HG03354 (cell line): ENCODE results near the gene CASP10.

ENCODE experiments used
- ATAC-seq: cut with Tn5 transposase; IDR thresholded peaks from one replicate; pipeline ENCODE4 v1.9.1; 2021; ENCODE audit warnings: mild to moderate bottlenecking; ENCODE audit not compliant: unreplicated experiment, poor library complexity, severe bottlenecking

The CASP10 gene

DNA sequence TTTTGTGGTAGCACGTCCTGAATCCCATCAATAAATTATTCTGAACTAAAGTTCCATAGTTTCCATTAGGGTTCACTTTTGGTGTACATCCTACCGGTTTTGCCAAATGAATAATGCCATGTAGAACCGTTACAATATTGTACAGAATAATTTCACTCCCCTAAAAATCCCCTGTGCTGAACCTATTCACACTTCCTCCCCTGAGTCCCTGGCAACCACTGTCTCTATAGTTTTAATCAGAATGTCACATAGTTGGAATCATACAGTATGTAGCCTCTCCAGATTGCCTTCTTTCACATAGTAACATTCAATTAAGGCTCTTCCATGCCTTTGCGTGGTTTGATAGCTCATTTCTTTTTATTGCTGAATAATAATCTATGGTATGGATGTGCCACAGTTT, 67.8 kb downstream of the CASP10 start:
- ATAC-seq: no peak

DNA sequence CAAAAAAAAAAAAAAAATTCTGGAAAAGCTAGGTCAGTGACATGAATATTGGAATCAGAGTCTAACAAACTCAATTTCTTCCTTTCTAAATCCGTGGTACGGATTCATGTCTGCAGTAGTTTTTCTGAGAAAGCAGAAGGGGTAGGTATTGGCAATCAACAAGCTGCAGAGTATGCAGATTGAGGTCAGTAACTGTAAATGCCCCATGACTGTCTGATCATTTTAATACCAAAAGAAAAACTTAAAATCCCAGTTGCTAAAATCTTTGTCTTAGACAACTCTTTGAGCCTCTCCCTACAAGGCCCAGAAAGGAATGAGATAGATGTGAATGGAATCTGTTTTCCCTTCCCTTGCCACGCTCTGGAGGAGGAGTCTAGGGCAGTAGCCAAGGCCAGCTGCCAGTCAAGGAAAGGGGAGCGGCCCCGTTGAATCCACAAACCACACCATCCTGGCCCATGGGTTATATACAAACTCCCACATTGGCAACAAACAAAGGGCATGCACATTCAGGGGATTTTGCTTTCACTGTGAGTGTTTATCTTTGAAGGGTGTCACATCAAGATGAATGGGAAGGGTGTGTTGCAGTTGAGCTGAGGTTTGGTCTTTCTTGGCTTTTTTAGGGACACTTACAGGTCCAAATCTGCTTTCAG, 71.3 kb downstream of the CASP10 start:
- no peak for ATAC-seq

DNA sequence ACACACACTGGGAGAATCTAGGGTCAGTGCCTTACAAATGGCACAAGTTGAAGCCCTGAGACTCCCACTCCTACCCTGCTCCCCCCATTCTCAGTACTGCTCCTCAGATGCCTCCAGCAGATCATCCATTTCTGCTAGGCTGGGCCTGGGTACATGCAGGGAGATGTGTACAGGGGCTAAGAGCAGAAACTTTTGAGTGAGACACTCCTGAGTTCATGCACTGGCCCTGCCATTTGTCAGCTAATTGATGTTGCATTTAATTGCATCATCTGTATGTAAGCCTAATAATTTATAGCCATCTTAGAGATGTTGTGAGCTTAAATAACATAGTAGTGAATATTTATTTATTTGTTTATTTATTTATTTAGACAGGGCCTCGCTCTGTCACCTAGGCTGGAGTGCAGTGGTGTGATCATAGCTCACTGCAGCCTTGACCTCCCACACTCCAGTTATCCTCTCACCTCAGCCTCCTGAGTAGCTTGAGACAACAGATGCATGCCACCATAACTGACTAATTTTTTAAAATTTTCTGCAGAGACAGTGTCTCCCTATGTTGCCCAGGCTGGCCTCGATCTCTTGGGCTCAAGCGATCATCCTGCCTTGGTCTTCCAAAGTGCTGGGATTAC, 72.6 kb downstream of the CASP10 start:
- no peak for ATAC-seq

DNA sequence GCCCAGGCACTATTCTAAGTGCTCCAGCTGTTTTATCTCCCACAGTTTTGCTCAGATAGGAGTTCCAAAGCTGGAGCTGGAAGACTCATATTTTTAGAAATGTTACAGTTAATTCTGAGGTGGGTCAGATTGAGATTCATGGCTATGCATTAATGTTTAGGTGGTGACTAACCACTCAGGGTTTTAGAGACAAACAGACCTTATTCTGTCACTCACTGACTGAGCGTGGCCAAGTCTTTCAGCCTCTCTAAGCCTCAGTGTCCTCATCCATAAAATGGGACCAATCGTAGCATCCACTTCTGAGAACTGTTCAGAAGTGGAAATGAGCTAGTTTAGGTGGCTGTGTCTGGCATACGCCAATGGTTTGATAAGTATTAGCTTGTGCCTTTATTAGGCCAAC, 73.1 kb downstream of the CASP10 start:
- ATAC-seq: no peak

GRCh38 chr2:201257381-201257955, 74.5 kb downstream of the CASP10 start:
- ATAC-seq: peak; percentile 50

- ATAC-seq: peak; percentile 73
Measured at GRCh38 chr2:201257956-201258665, 75.2 kb downstream of the CASP10 start.

- ATAC-seq: peak; percentile 23
Measured at GRCh38 chr2:201258666-201259615, 76.0 kb downstream of the CASP10 start.

- peak; percentile 36 for ATAC-seq
Measured at GRCh38 chr2:201260302-201260800, 77.4 kb downstream of the CASP10 start, which contains the start of gene CASP8. CASP8 (plus strand) TSS chr2:201260536; CDS start chr2:201266487, 5,951 bp downstream.

DNA sequence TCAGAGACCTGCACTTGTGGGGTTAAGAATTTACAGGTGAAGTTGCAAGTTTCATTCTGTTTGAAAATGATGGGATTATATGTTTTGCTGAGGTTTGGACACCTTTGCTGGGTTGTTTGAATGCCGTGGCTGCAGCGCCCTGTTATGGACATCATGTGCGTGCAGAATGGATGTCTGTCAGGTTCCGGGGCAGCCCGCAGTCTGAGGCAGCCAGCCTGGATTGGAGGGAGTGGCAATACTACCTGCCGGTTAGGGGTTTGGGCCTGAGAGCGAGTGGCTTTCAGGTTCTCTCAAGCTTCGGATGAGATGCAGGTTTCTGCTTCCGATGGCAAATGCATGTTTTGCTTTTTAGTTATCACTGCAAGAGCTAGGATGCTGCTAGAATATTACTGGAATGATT, 78.5 kb downstream of the CASP10 start:
- no peak for ATAC-seq

GRCh38 chr2:201261906-201262305, 79.0 kb downstream of the CASP10 start:
- ATAC-seq: no peak

GRCh38 chr2:201262718-201263117, 79.8 kb downstream of the CASP10 start:
- ATAC-seq: no peak

DNA sequence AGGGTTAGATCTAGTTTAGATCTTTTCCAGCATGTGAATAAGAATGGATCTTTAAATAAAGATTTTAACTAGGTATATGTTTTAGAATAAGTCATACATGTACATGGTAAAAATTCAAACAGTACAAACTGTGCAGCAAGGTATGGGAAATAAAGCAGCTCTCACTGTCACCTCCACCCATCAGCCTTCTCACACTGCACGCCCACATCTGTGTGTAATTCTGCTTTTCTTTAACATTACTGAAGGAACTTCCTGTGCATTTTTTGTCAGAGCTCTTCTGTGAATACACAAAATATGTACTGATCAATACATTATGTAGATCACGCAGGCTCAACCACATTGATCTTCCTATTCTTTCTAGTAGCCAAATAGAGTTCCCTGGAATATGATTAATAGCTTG, 80.8 kb downstream of the CASP10 start:
- ATAC-seq: no peak

GRCh38 chr2:201264472-201265173, 81.7 kb downstream of the CASP10 start:
- ATAC-seq: no peak

- no peak for ATAC-seq
Measured at GRCh38 chr2:201266629-201267028, 83.7 kb downstream of the CASP10 start.

GRCh38 chr2:201267278-201268030, 84.5 kb downstream of the CASP10 start:
- ATAC-seq: no peak

GRCh38 chr2:201269764-201270163, 86.8 kb downstream of the CASP10 start:
- ATAC-seq: no peak

GRCh38 chr2:201270293-201271001, 87.5 kb downstream of the CASP10 start:
- ATAC-seq: no peak
